H1 (cell line): ENCODE measurements around the gene ADAT3.

ENCODE experiments used
- EZH2 ChIP-seq: fragments of 200-600 bp; sonication (generic); IDR thresholded peaks from 2 replicates; pipeline ENCODE4 v1.7.1; 2012; ENCODE audit warnings: low read depth, mild to moderate bottlenecking, moderate library complexity, low read length, inconsistent platforms; ENCODE audit not compliant: severe bottlenecking
- JUN ChIP-seq: IDR thresholded peaks from 2 replicates; pipeline ENCODE4 v1.6.1; 2011; ENCODE audit warnings: low read depth, mild to moderate bottlenecking, improper control_type of control experiment, low read length
- MAFK ChIP-seq: IDR thresholded peaks from 2 replicates; pipeline ENCODE4 v1.6.1; 2012; ENCODE audit warnings: low read depth, mild to moderate bottlenecking, improper control_type of control experiment, low read length
- POLR2A ChIP-seq, 2 experiments: IDR thresholded peaks; 1 replicate in 1 of 2; 2 replicates in 1 of 2; pipeline ENCODE4 v1.6.1; 2011; ENCODE audit warnings: low read depth in 2 of 2, low read length in 2 of 2, mild to moderate bottlenecking in 2 of 2; ENCODE audit errors: control extremely low read depth in 1 of 2
- POLR2AphosphoS5 ChIP-seq: IDR thresholded peaks from 2 replicates; pipeline ENCODE4 v1.6.1; 2011; ENCODE audit warnings: low read depth, low read length
- TF ChIP-seq, protein P1 (sequence below), 3 experiments: IDR thresholded peaks; 1 replicate in 2 of 3; 2 replicates in 1 of 3; pipeline versions ENCODE4 v1.5.1 to v1.6.1; 2011; ENCODE audit warnings: low read length in 3 of 3, mild to moderate bottlenecking in 3 of 3, inconsistent platforms in 2 of 3, low read depth in 1 of 3, moderate library complexity in 1 of 3; ENCODE audit not compliant: insufficient read depth in 1 of 3; ENCODE audit errors: control extremely low read depth in 1 of 3

GRCh38 chr19:1884291-1884718 lies 20.9 kb upstream of the ADAT3 start:
- no peak for TF ChIP-seq MAFK
- no peak for TF ChIP-seq POLR2A (IDR thresholded peaks at IDR 0.05; ENCODE audit: control extremely low read depth in 1 of 2, low read depth in 2 of 2, low read length in 2 of 2)
- no peak for TF ChIP-seq EZH2
- TF ChIP-seq, protein P1, sequence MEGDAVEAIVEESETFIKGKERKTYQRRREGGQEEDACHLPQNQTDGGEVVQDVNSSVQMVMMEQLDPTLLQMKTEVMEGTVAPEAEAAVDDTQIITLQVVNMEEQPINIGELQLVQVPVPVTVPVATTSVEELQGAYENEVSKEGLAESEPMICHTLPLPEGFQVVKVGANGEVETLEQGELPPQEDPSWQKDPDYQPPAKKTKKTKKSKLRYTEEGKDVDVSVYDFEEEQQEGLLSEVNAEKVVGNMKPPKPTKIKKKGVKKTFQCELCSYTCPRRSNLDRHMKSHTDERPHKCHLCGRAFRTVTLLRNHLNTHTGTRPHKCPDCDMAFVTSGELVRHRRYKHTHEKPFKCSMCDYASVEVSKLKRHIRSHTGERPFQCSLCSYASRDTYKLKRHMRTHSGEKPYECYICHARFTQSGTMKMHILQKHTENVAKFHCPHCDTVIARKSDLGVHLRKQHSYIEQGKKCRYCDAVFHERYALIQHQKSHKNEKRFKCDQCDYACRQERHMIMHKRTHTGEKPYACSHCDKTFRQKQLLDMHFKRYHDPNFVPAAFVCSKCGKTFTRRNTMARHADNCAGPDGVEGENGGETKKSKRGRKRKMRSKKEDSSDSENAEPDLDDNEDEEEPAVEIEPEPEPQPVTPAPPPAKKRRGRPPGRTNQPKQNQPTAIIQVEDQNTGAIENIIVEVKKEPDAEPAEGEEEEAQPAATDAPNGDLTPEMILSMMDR (IDR thresholded peaks at IDR 0.05; ENCODE audit: control extremely low read depth in 1 of 3, insufficient read depth in 1 of 3, low read depth in 1 of 3, low read length in 3 of 3): no peak
- no peak for TF ChIP-seq JUN
- TF ChIP-seq POLR2AphosphoS5: no peak
